Calu3 (cell line): ENCODE measurements around the gene BCAR1. TPM values are rescaled to one million over a fixed set of nuclear protein-coding genes. Genes with fewer than 3 reads are reported as not detected.
"Not testable (repeated sequence)": the region's sequence is repeated elsewhere in the genome, so short reads cannot be mapped to it uniquely, and the experiment has no call there.

Experiments used
- BruUV-seq: library from RNA; stranded (reverse); fragments of 400-500 nt; replicated peaks from 2 replicates; lab custom pipeline; 2021; lab: Mats Ljungman, UMichigan
- CTCF ChIA-PET: fragments of 300-600 bp; sonication (Branson Sonifier 250); formaldehyde crosslinking; loops from one replicate; lab custom pipeline; 2022; ENCODE audit warnings: antibody characterized with exemption; lab: Charles Lee
- DNase-seq: peaks from one replicate; pipeline ENCODE4 v3.0.0; 2022
- H3K27ac Mint-ChIP-seq: one replicate; pipeline ENCODE4 v1.8.0; 2022; ENCODE audit warnings: mixed read lengths; ENCODE audit not compliant: unreplicated experiment
- H3K27me3 Mint-ChIP-seq: one replicate; pipeline ENCODE4 v1.8.0; 2022; ENCODE audit warnings: mixed read lengths; ENCODE audit not compliant: unreplicated experiment
- H3K36me3 Mint-ChIP-seq: one replicate; pipeline ENCODE4 v1.8.0; 2022; ENCODE audit warnings: mild to moderate bottlenecking, moderate library complexity, mixed read lengths; ENCODE audit not compliant: insufficient read depth, unreplicated experiment
- H3K4me1 Mint-ChIP-seq: one replicate; pipeline ENCODE4 v1.8.0; 2022; ENCODE audit warnings: mild to moderate bottlenecking, low read depth, mixed read lengths; ENCODE audit not compliant: unreplicated experiment
- H3K4me3 Mint-ChIP-seq: one replicate; pipeline ENCODE4 v1.8.0; 2022; ENCODE audit warnings: mild to moderate bottlenecking, low read depth, moderate library complexity, mixed read lengths; ENCODE audit not compliant: unreplicated experiment
- H3K9me3 Mint-ChIP-seq: one replicate; pipeline ENCODE4 v1.8.0; 2022; ENCODE audit warnings: low read depth, mixed read lengths; ENCODE audit not compliant: unreplicated experiment
- CTCF ChIP-seq: fragments of 200-600 bp; IDR thresholded peaks from one replicate; pipeline ENCODE4 v1.8.0; 2022; ENCODE audit warnings: antibody characterized with exemption; ENCODE audit not compliant: unreplicated experiment
- intact Hi-C: fragments of 100-400 bp; cut with micrococcal nuclease; formaldehyde crosslinking; loops from one replicate; pipeline ENCODE4 v1.10.0; 2022; ENCODE audit not compliant: unreplicated experiment
- total RNA-seq: library from RNA; stranded (reverse); gene quantifications from 2 replicates; pipeline ENCODE4 v1.2.3, GENCODE V29; 2022

The BCAR1 gene
- total RNA-seq, 1 experiment from 2014 or later: 153 TPM

- no peak for TF ChIP-seq CTCF
- no peak for DNase-seq
- Mint-ChIP-seq H3K27me3 (no peaks in the 10 kb centered on the region), H3K4me1 (no peaks in the 10 kb centered on the region), H3K9me3 (no peaks in the 10 kb centered on the region), H3K36me3 (peaks cover 6% of the 10 kb centered on the region), H3K4me3 (no peak overlapping the region), H3K27ac (no peak overlapping the region)
- intact Hi-C loops: no loop called here
- CTCF ChIA-PET: interaction anchor here (1.0 kb wide), 1 partner anchor 14 kb away, joined by 3 read pairs; no protein-coding TSS in a partner anchor
- no TSS peak for BruUV-seq
Measured at GRCh38 chr16:75279305-75279704, 27.9 kb upstream of the BCAR1 start.

- BruUV-seq: no TSS peak
- no peak overlapping the region for H3K27ac Mint-ChIP-seq
Measured at GRCh38 chr16:75273054-75273925, 21.9 kb upstream of the BCAR1 start.

GRCh38 chr16:75272629-75273028, 21.2 kb upstream of the BCAR1 start:
- not testable (repeated sequence) for H3K36me3 Mint-ChIP-seq, DNase-seq, H3K27me3 Mint-ChIP-seq, H3K4me3 Mint-ChIP-seq, H3K9me3 Mint-ChIP-seq, BruUV-seq, H3K27ac Mint-ChIP-seq
- CTCF ChIA-PET: interaction anchor here (0.7 kb wide), 1 partner anchor 34 kb away, joined by 3 read pairs; no protein-coding TSS in a partner anchor
- peaks cover 24% of the 10 kb centered on the region for H3K4me1 Mint-ChIP-seq
- intact Hi-C loops: loop anchor here (2.0 kb wide), 1 partner anchor 32 kb away; no protein-coding TSS in a partner anchor

More at GRCh38 chr16:75273054-75273925, 21.9 kb upstream of the BCAR1 start:
- intact Hi-C loops: loop anchor here (2.0 kb wide), 1 partner anchor 32 kb away; no protein-coding TSS in a partner anchor
- Mint-ChIP-seq H3K9me3 (no peaks in the 10 kb centered on the region), H3K36me3 (peaks cover under 1% of the 10 kb centered on the region), H3K27me3 (no peaks in the 10 kb centered on the region), H3K4me1 (peaks cover 19% of the 10 kb centered on the region), H3K4me3 (no peak overlapping the region)
- DNase-seq: no peak
- TF ChIP-seq CTCF: no peak
- CTCF ChIA-PET: no interaction called here

- Mint-ChIP-seq H3K9me3 (no peaks in the 10 kb centered on the region), H3K27ac (no peak overlapping the region), H3K4me3 (no peak overlapping the region), H3K36me3 (peaks cover 8% of the 10 kb centered on the region), H3K4me1 (peaks cover 26% of the 10 kb centered on the region), H3K27me3 (no peaks in the 10 kb centered on the region)
- intact Hi-C loops: loop anchor here (2.0 kb wide), 1 partner anchor 33 kb away; no protein-coding TSS in a partner anchor
- TF ChIP-seq CTCF: no peak
- no peak for DNase-seq
- CTCF ChIA-PET: interaction anchor here (0.7 kb wide), 1 partner anchor 34 kb away, joined by 3 read pairs; no protein-coding TSS in a partner anchor
- BruUV-seq: no TSS peak
Measured at GRCh38 chr16:75272097-75272551, 20.7 kb upstream of the BCAR1 start.
